H1 (cell line): ENCODE measurements around the gene TNIK. TPM values are rescaled to one million over a fixed set of nuclear protein-coding genes. Genes with fewer than 3 reads are reported as not detected.

Experiments
- CTCF ChIA-PET: fragments of 300-600 bp; sonication (Branson Sonifier 250); formaldehyde crosslinking; loops from one replicate; lab custom pipeline; 2021; ENCODE audit not compliant: partially characterized antibody; lab: Charles Lee
- POLR2A ChIA-PET: fragments of 300-600 bp; sonication (Branson Sonifier 250); formaldehyde crosslinking; loops from one replicate; lab custom pipeline; 2021; ENCODE audit warnings: inconsistent platforms; ENCODE audit not compliant: partially characterized antibody; lab: Charles Lee
- DNase-seq, 2 experiments: peaks; one replicate each; pipeline versions ENCODE4 v3.0.0 to v3.0.0-alpha.2; 2010 to 2022; ENCODE audit warnings: low spot score in 2 of 2, low read depth in 1 of 2, mixed read lengths in 1 of 2
- FAIRE-seq: peaks from 2 replicates; lab custom pipeline; 2011; peaks lifted over from hg19 to GRCh38; lab: Jason Lieb, UNC
- H2AFZ ChIP-seq: 2 replicates; pipeline ENCODE4 v1.8.1; 2012; ENCODE audit warnings: low read length, inconsistent platforms
- H2AK5ac ChIP-seq: 2 replicates; pipeline ENCODE4 v1.6.1; 2013; ENCODE audit warnings: low read depth, low read length
- H2BK120ac ChIP-seq: replicated peaks from 2 replicates; pipeline ENCODE3; 2013; ENCODE audit warnings: low read depth, low read length, inconsistent platforms
- H2BK12ac ChIP-seq: 2 replicates; pipeline ENCODE4 v1.6.1; 2013; ENCODE audit warnings: low read depth, low read length
- H2BK15ac ChIP-seq: 2 replicates; pipeline ENCODE4 v1.6.1; 2013; ENCODE audit warnings: low read length
- H2BK20ac ChIP-seq: 2 replicates; pipeline ENCODE4 v1.6.1; 2013; ENCODE audit warnings: low read length
- H2BK5ac ChIP-seq: 2 replicates; pipeline ENCODE4 v1.6.1; 2013; ENCODE audit warnings: low read depth, low read length
- H3K14ac ChIP-seq: 2 replicates; pipeline ENCODE4 v1.6.1; 2013; ENCODE audit warnings: inconsistent platforms; ENCODE audit not compliant: insufficient read length
- H3K18ac ChIP-seq: 2 replicates; pipeline ENCODE4 v1.6.1; 2013; ENCODE audit warnings: low read length; ENCODE audit errors: extremely low read depth
- H3K23ac ChIP-seq: 2 replicates; pipeline ENCODE4 v1.6.1; 2013; ENCODE audit warnings: inconsistent platforms; ENCODE audit not compliant: insufficient read length
- H3K23me2 ChIP-seq: 2 replicates; pipeline ENCODE4 v1.6.1; 2013; ENCODE audit warnings: low read depth, low read length
- H3K27ac ChIP-seq: 2 replicates; pipeline ENCODE4 v1.6.1; 2011; ENCODE audit warnings: low read depth, low read length, inconsistent platforms
- H3K27me3 ChIP-seq, 4 experiments: replicated peaks in 1 of 4; 1 replicate in 1 of 4; 2 replicates in 3 of 4; pipeline versions ENCODE4 v1.6.1 to v1.8.1; 2011 to 2013; ENCODE audit warnings: low read length in 3 of 4, mild to moderate bottlenecking in 3 of 4, inconsistent platforms in 2 of 4, mixed read lengths in 2 of 4, moderate library complexity in 1 of 4; ENCODE audit not compliant: control insufficient read depth in 3 of 4, insufficient read depth in 3 of 4; ENCODE audit errors: extremely low read depth in 1 of 4
- H3K36me3 ChIP-seq, 4 experiments: 2 replicates each; pipeline versions ENCODE4 v1.6.1 to v1.8.1; 2011 to 2013; ENCODE audit warnings: mild to moderate bottlenecking in 4 of 4, low read length in 3 of 4, moderate library complexity in 2 of 4, control low read depth in 1 of 4, inconsistent platforms in 1 of 4; ENCODE audit not compliant: insufficient read depth in 4 of 4, control insufficient read depth in 2 of 4
- H3K4ac ChIP-seq: replicated peaks from 2 replicates; pipeline ENCODE3; 2013; ENCODE audit warnings: low read length, low read depth, mixed read lengths, inconsistent platforms; ENCODE audit not compliant: insufficient read length
- H3K4me1 ChIP-seq, 4 experiments: replicated peaks in 1 of 4; 1 replicate in 1 of 4; 2 replicates in 3 of 4; pipeline versions ENCODE4 v1.6.1 to v1.8.1; 2011 to 2013; ENCODE audit warnings: low read length in 3 of 4, inconsistent platforms in 2 of 4, mixed read lengths in 1 of 4; ENCODE audit not compliant: insufficient read depth in 4 of 4, control insufficient read depth in 3 of 4
- H3K4me2 ChIP-seq, 2 experiments: 2 replicates each; pipeline versions ENCODE4 v1.6.1 to v1.8.1; 2011 to 2013; ENCODE audit warnings: low read depth in 2 of 2, low read length in 2 of 2, control low read depth in 1 of 2, inconsistent platforms in 1 of 2, mild to moderate bottlenecking in 1 of 2; ENCODE audit not compliant: insufficient read depth in 1 of 2
- H3K4me3 ChIP-seq, 4 experiments: fragments of 200-600, 300-600 bp in 1 of 4; sonication (generic), shearing (Covaris generic), sonication (Bioruptor Twin) in 1 of 4; 2 replicates each; pipeline versions ENCODE4 v1.5.1 to v1.8.1; 2011 to 2016; ENCODE audit warnings: low read length in 4 of 4, low read depth in 3 of 4, control low read depth in 2 of 4, inconsistent platforms in 2 of 4, mild to moderate bottlenecking in 2 of 4, mixed read lengths in 1 of 4, moderate library complexity in 1 of 4; ENCODE audit not compliant: insufficient read depth in 2 of 4; ENCODE audit errors: extremely low read depth in 1 of 4
- H3K56ac ChIP-seq: replicated peaks from 2 replicates; pipeline ENCODE3; 2013; ENCODE audit warnings: low read depth, mild to moderate bottlenecking, mixed read lengths, low read length, inconsistent platforms; ENCODE audit not compliant: insufficient read length
- H3K79me1 ChIP-seq: 2 replicates; pipeline ENCODE4 v1.6.1; 2013; ENCODE audit warnings: low read depth, low read length, control low read depth
- H3K79me2 ChIP-seq, 2 experiments: 2 replicates each; pipeline versions ENCODE4 v1.6.1 to v1.8.1; 2012 to 2013; ENCODE audit warnings: low read length in 2 of 2, mild to moderate bottlenecking in 2 of 2, inconsistent platforms in 1 of 2; ENCODE audit not compliant: insufficient read depth in 2 of 2, control insufficient read depth in 1 of 2
- H3K9ac ChIP-seq, 4 experiments: replicated peaks in 1 of 4; 1 replicate in 1 of 4; 2 replicates in 3 of 4; pipeline versions ENCODE4 v1.6.1 to v1.8.1; 2011 to 2013; ENCODE audit warnings: low read depth in 3 of 4, low read length in 3 of 4, control low read depth in 2 of 4, mild to moderate bottlenecking in 2 of 4, moderate library complexity in 2 of 4, inconsistent platforms in 1 of 4; ENCODE audit errors: extremely low read depth in 1 of 4
- H3K9me3 ChIP-seq, 2 experiments: 2 replicates each; pipeline versions ENCODE4 v1.6.1 to v1.8.1; 2012 to 2013; ENCODE audit warnings: mild to moderate bottlenecking in 2 of 2, moderate library complexity in 2 of 2, control low read depth in 1 of 2, inconsistent platforms in 1 of 2, low read depth in 1 of 2, low read length in 1 of 2, mixed read lengths in 1 of 2; ENCODE audit not compliant: insufficient read depth in 2 of 2
- H4K20me1 ChIP-seq, 2 experiments: replicated peaks in 1 of 2; 2 replicates each; pipeline versions ENCODE3 to v1.8.1; 2011 to 2013; ENCODE audit warnings: inconsistent platforms in 2 of 2, low read length in 2 of 2, mild to moderate bottlenecking in 1 of 2; ENCODE audit not compliant: insufficient read depth in 2 of 2, control insufficient read depth in 1 of 2
- H4K5ac ChIP-seq: 2 replicates; pipeline ENCODE4 v1.6.1; 2013; ENCODE audit warnings: low read length, low read depth, mixed read lengths, inconsistent platforms; ENCODE audit not compliant: insufficient read length
- H4K8ac ChIP-seq: 2 replicates; pipeline ENCODE4 v1.8.0; 2013; ENCODE audit warnings: mild to moderate bottlenecking, moderate library complexity, low read length, inconsistent platforms; ENCODE audit not compliant: insufficient read depth; ENCODE audit errors: extremely low read depth
- H4K91ac ChIP-seq: replicated peaks from 2 replicates; pipeline ENCODE3; 2013; ENCODE audit warnings: low read length, mixed read lengths, inconsistent platforms; ENCODE audit not compliant: insufficient read length
- CEBPB ChIP-seq: IDR thresholded peaks from 2 replicates; pipeline ENCODE4 v1.6.1; 2012; ENCODE audit warnings: low read depth, low read length
- WGBS, 2 experiments: shearing (Covaris generic) in 1 of 2; methylation state at CpG; one replicate each; pipeline versions ENCODE4 v1.1.6 to v1.1.7; 2013 to 2015; ENCODE audit warnings: low lambda C conversion rate in 2 of 2, mixed read lengths in 2 of 2, inconsistent platforms in 1 of 2, low coverage in 1 of 2, missing lambda C conversion rate in 1 of 2; ENCODE audit not compliant: insufficient replicate concordance in 2 of 2, insufficient coverage in 1 of 2, insufficient read length in 1 of 2; ENCODE audit errors: extremely low coverage in 1 of 2, missing lambda C conversion rate in 1 of 2; 5-methylcytosine and 5-hydroxymethylcytosine counted together
- polyA plus RNA-seq, 7 experiments: library from polyadenylated mRNA; depleted of rRNA in 3 of 7; stranded (reverse) in 5 of 7; unstranded in 2 of 7; fragments of >200 nt in 5 of 7; fragments of 200-250 nt in 2 of 7; gene quantifications; 1 replicate in 5 of 7; 2 replicates in 1 of 7; 4 replicates in 1 of 7; pipeline versions ENCODE4 v1.2.1 to v1.2.3, GENCODE V29; 2011 to 2013; ENCODE audit warnings: missing spikeins in 2 of 7, mixed read lengths in 2 of 7
- total RNA-seq: library from RNA; stranded (reverse); fragmentation: NEBNext Ultra II Directional; extraction: Animal tissue kit (Norgen Biotek cat#: 25700); gene quantifications from 2 replicates; pipeline ENCODE4 v1.2.1, GENCODE V29; 2021

The TNIK gene
- total and polyA plus RNA-seq, 2 of the 8 experiments (the other 6 are each of a cell fraction or from before 2014, with no cell fraction given) = 7.4 to 42.0 TPM

DNA sequence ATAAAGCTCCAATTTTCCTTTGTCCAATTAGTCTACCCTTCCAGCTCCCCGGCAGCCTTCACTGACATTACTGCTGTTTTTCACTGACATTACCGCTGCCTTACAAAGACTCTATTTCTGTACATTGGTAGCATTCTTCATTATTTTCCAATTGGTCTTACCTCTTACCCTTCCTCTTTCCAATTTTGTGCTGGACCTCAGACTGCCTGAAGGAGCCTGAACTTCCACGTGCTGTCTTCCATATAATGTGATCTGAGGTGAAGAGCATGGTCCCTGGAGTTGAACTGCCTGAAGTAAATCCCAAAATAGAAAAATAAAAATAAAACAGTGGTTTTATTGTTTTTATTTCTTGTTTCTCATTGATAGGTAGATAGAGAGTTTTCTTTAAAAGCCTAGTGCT is 9.2 kb upstream of the TNIK start:
- 86% methylated on average over 3 of the region's 3 CpGs; no CpG with 5 or more reads in 1 of the 2 experiments for WGBS, 2 experiments
- H2BK120ac ChIP-seq = no peak overlapping the region
- no peak overlapping the region for H3K9ac ChIP-seq

More for the DNA sequence above, 9.2 kb upstream of the TNIK start:
- Histone ChIP-seq H3K23ac (no peak overlapping the region), H4K5ac (no peak overlapping the region), H4K91ac (no peak overlapping the region), H2BK12ac (no peak overlapping the region), H4K8ac (no peak overlapping the region), H2AFZ (no peak overlapping the region), H2BK20ac (no peak overlapping the region), H3K18ac (no peak overlapping the region), H3K9me3 (no peaks in the 10 kb centered on the region), H4K20me1 (no peaks in the 10 kb centered on the region), H3K56ac (no peak overlapping the region), H3K23me2 (no peaks in the 10 kb centered on the region), H3K4me2 (no peak overlapping the region), H3K4ac (no peak overlapping the region), H2BK5ac (no peak overlapping the region), H3K14ac (no peak overlapping the region), H2BK15ac (no peak overlapping the region), H3K79me2 (no peaks in the 10 kb centered on the region), H3K36me3 (no peaks in the 10 kb centered on the region), H3K79me1 (no peaks in the 10 kb centered on the region), H3K27me3 (no peaks in the 10 kb centered on the region), H3K4me1 (0 out of 7 replicates have a peak, but pooled peaks cover 0 to 2% (median 0%) of the 10 kb centered on the region in 4 experiments), H2AK5ac (no peak overlapping the region), H3K27ac (no peak overlapping the region), H3K4me3 (no peak overlapping the region)
- no peak for DNase-seq
- CTCF ChIA-PET = interaction anchor here (0.8 to 1.5 kb wide), 3 partner anchors 8 to 303 kb away, joined by 3 read pairs; no protein-coding TSS in a partner anchor
- TF ChIP-seq CEBPB = no peak
- no peak for FAIRE-seq
- POLR2A ChIA-PET = no interaction called here
